Stimulated activated CD8-positive, alpha-beta memory T cell treated with anti-CD3 and anti-CD28 coated beads, Interleukin-7, amount 100 ng/mL, for 4 hours (primary cell): ENCODE results near the gene TTC8.
"Not testable (repeated sequence)": the region's sequence is repeated elsewhere in the genome, so short reads cannot be mapped to it uniquely, and the experiment has no call there.

Experiments
- DNase-seq, 2 donors: peaks; one replicate each; pipeline ENCODE4 v3.0.0-alpha.2; 2020; ENCODE audit warnings: low read depth in 2 of 2

TTC8 gene

GRCh38 chr14:88825078-88825458 is 617 bp downstream of the TTC8 start:
- no peak for DNase-seq

- no peak for DNase-seq
These were observed 1.1 kb downstream of the TTC8 start for GRCh38 chr14:88825503-88825902.

DNA sequence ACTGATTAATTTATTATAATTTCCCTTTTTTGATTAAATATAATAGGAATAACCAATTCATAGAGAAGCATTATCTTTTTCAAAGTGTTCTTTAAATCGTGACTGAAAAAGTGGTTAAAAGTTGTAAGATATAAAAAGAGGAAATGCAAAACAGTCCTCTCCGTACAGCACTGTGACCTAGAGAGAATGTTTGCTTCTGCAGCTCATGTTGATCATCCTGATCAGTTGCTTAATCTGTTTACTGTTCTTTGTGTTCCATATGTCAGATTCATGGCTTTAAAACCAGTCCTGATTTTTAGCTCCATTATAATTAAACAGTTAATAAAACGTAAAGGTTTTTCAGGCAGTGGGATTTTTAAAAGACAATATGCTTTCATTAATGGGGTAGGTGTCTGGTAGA is 4.7 kb downstream of the TTC8 start:
- no peak for DNase-seq

DNA sequence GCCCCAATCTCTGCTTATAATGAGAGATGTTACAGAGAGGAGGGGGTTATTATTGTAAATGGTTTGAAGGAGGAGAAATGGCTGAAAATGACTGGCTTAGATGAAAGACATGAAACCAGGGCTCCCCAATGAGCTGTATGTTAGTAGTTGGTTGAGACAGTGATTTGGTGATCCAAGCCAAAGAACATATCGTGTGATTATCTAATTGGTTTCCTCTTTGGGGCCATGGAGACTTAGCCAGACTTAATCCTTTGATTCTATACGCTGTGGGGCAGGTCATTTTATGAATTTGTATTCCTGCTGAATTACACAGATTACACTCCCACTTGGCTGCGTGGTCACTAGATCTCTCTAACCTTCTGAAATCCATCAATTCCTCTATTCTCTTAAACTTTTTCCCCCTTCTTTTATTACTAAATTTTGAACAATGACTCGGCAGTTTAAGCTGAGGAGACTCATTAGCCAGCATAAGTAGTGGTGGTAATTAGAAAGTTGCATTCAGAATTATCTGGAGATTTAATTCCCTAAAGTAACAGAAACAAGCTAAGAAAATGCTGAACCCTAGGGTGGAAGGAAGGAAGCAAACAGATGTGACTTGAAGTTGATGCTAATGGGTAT is 5.3 kb downstream of the TTC8 start:
- DNase-seq = no peak

DNA sequence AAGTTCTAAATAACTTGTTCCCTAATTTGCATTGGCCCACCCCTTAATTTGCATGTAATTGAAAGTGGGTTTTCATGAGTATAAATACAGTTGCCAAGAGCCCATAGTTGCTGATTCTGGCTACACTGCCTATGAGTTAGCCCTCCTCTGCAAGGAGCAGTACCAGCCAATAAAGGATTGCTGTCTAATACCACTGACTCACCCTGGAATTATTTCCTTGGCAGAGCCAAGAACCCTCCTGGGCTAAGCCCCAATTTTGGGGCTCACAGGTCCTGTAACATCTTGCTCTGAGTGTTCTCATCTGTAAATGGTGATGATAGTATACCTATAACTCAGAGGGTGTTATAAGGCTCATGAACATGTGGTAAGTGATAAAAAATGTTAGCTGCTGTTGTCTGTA is 6.8 kb downstream of the TTC8 start:
- DNase-seq = no peak

- no peak for DNase-seq
These were observed 10.5 kb downstream of the TTC8 start for GRCh38 chr14:88834883-88835431.

DNA sequence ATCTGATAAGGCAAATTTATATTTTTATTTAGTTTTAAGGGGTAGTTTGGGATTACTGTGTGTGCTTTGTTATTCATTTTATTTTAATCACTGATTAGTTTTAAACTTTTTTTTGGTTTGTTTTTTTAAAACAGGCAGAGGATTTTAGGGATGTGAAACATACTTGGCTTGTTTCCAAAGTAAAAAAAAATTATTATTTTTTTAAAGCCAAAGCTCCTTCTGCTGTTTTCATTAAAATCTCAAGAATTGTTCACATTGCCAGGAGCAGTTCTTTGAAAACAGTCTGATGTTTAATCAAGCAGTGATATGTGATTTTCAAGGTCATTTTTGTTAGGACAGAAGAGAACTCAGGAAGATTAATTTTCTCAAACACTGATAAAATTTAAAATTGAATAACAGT is 11.2 kb downstream of the TTC8 start:
- DNase-seq = no peak

DNA sequence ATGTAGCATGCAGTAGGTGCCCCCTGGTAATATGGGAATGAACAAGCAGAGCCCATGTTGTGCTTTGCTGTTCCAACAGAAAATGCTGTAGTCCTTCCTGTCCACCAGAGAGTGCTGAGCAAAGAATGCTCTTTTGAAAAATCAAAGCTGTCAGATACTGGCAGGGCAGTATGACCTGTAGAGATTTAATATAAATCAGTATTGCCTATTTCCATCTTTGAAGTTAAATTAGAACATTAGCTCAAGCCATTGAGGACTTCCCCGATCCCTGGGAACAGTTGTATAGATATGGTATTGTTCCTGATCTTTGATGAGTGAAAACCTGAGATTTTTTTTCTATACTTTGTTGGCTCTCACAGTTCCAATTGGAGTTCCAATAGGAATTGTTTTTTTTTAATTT is 13.0 kb downstream of the TTC8 start:
- DNase-seq = no peak

- DNase-seq = no peak
These were observed 13.6 kb downstream of the TTC8 start for GRCh38 chr14:88838015-88838414.

GRCh38 chr14:88840926-88841325 is 16.5 kb downstream of the TTC8 start:
- no peak for DNase-seq

DNA sequence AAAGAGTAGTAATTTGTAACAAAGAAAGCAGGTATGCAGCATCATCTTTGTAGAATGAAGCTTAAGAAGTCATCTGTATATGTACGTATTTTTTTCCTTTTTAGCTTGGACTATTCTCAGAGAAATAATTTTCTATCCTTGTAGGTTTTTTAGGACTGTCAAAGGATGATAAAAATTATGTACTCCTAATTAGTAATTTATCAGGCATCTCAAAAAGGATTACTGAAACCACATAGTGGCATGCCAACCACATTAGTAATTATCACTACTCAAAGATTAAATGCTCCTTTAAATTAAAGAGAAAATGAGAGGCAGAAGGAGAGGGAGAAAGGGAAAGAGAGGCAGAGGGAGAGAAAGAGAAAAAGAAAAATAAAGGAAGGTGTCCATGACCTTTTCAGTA is 17.3 kb downstream of the TTC8 start:
- no peak for DNase-seq

DNA sequence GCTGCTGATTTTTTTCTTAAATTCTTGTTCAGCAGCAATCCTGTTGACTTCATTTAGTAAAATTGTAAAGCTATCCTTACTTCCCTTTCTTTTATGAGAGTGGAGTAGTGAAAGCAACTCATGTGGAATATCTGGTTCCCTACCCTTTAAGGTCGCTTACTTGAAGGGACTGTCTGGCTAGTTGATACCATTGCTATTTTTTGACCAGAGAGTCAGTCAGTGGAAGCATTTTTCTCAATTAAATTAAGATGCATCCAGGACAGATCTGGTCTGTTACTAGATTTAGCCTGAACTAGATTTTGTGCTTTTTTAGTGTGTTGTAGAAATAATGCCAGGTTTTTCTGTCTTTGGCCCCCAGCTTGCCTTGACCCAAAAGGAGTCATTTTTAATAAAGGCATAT is 18.0 kb downstream of the TTC8 start:
- no peak for DNase-seq

DNA sequence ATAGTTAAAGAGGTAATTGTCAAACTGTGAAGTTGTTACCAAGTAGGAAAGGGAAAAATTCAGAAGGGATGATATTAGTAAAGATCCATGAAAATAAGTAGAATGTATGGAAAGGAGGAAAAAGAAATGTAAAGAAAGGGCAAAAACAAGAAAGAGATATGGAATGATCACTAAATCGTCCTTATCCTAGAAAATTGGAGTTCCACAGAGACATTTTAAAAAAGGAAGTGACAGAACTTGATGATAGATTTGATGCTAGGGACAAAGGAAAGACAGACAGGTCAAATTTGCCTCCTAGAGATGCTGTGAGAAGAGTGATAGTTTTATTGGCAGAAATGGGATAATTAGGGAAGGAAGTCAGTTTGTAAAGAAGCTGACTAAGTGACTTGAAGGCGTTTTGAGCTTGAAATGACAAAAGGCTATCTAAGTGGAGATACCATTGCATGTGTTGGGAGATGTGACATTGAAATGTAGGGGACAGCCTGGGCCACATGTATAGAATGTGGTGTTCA is 20.6 kb downstream of the TTC8 start:
- DNase-seq = no peak

GRCh38 chr14:88848571-88848970 is 24.1 kb downstream of the TTC8 start:
- no peak for DNase-seq

DNA sequence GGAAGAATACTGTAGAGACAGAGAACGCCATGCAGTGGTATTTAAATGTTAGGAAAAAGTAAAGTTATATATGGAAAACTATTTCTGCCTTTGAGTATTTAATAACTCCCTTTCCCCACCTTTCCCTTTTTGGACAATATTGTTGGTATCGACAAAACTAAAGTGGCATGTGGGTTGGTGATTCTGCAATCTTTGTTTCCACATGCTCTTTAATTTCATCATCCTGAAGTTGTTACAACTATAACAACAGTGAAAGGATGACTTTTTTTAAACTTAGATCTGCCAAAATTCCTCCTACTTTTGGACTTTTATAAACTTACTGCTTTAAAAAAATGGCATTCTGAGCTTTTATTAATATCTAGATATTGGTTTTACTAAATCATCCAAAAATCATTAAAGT is 25.3 kb downstream of the TTC8 start:
- no peak for DNase-seq

GRCh38 chr14:88851587-88851986 is 27.1 kb downstream of the TTC8 start:
- DNase-seq = no peak

DNA sequence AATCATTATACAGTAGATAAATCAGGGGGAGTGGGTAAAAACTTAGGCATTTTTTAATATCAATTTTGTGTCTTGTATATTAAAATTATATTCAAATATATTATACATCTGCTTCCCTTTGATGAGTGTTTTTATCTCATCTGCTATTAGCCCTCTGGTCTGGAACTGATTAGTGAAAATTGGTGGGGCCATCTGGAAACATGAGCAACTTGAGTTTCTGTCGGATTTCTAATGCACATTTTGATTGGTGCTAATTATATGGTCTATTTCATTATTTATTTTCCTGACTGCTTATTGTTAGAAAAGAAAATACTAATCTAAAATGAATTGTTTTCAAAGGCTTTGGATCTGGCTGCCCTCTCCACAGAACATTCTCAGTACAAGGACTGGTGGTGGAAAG is 28.2 kb downstream of the TTC8 start:
- no peak for DNase-seq

DNA sequence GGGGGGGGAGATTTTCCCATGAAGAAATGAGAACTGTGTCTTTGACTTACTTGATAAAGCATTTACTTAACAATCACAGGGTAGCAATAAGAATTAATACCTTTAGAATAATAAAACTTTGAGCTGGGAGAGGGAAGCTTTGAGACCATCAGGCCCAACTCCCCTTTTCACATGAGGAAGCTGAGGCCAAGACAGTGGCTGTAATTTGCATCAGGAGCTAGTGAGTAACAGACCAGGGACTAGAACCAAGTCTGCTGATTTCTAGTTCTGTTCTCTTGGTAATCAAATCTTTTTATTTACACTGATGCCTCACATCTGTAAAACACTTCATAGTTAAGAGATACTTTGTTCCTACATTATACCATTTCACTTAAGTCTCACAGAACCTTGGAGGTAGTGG is 28.7 kb downstream of the TTC8 start:
- DNase-seq = no peak

DNA sequence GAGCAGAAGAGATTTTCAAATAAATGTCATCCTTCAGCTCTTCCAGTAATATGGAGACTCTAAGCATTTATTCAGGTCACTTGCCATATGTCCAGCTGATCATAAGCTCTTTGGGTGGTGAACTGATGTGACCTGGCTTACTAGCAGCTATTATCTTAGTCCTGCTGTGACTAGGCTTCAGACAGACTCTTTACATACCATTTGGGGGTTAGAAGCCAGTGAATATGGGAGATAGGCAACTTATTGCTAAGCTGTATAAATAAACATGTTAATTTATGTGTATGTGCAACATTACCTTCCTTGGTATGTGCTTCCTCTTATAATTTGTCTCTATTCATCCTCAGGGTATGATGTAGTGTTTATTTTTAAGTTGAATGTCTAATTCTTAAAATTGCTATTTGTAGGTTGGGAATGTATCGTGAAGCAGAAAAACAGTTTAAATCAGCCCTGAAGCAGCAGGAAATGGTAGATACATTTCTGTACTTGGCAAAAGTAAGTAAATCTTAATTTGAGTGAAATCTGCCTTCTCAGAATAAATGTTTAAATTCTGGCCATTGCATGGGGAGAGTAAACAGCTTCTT is 32.4 kb downstream of the TTC8 start:
- no peak for DNase-seq

GRCh38 chr14:88857861-88858260 is 33.4 kb downstream of the TTC8 start:
- not testable (repeated sequence) for DNase-seq

- DNase-seq = not testable (repeated sequence)
These were observed 34.7 kb downstream of the TTC8 start for GRCh38 chr14:88859118-88859517.

- DNase-seq = no peak
These were observed 38.7 kb downstream of the TTC8 start for GRCh38 chr14:88863167-88863566.

DNA sequence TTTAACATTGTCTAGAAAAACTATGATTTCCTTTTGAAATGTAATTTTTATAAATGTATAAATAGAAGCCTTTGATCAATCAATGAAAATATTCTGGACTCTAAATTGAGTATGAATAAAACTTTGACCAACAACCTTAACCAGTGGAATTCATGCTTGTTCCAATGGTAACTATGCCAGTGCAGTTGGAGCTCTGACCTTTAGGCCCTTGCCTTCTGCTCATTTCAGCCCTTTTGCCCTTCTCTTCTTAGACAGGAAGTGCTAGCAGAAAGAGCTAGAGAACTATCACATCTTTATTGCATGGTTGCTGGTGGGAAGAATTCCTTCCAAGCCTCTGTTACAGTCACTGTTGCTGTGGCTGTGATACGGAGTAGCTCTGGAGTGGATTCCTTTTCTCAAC is 39.7 kb downstream of the TTC8 start:
- DNase-seq = no peak

- DNase-seq = no peak
These were observed 41.9 kb downstream of the TTC8 start for GRCh38 chr14:88866305-88866704.
